HG03039 (cell line): ENCODE measurements around the gene GGT6.

Experiments used
- ATAC-seq: cut with Tn5 transposase; IDR thresholded peaks from one replicate; pipeline ENCODE4 v1.9.1; 2021; ENCODE audit warnings: mild to moderate bottlenecking, moderate library complexity; ENCODE audit not compliant: unreplicated experiment

Gene GGT6

DNA sequence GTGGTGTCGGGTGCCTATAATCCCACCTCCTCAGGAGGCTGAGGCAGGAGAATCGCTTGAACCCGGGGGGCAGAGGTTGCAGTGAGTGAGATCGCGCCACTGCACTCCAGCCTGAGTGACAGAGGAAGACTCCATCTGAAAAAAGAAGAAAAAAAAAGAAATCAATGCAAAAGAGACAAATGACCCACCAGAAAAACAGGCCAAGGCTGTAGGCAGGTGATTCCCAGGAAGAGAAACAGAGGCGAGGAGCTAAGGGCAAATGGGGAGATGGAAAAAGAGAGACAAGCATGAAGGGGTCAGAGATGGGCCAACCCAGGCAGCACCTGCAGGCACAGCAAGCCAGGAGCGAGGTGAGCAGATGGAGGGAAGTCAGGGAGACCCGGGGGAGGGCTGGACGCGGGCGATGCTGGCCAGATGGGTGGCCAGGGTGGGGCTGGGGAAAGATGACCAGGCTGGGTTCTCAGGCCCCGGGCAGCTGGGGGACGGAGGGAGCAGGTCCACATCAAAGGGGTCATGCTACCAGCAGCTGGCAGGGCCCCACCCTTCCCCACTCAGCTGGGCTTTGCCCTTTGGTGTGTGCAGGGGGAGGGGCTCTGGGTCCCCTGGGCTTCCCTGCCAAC lies 30.7 kb downstream of the GGT6 start:
- no peak for ATAC-seq

DNA sequence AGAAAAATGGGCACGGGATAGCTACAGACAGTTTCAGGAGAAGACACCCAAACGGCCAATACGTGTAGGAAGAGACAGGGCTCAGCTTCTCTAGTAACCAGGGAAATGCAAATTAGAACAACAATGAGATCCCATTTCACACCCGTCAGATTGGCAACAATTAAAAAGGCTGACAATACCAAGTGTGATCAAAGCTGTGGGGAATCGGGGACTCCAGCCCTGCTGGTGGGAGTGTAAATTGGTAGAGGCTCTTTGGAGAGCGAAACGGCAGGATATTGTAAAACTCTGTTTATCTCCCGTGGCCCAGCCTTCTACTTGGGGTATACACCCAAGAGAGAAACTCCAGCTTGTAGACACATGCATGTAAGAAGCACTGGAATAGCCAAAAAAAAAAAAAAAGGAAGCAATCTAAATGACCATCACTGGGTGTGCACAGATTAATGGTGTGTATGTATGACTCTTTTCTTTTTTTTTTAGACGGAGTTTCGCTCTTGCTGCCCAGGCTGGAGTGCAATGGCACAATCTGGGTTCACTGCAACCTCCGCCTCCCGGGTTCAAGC lies 32.7 kb downstream of the GGT6 start:
- no peak for ATAC-seq

DNA sequence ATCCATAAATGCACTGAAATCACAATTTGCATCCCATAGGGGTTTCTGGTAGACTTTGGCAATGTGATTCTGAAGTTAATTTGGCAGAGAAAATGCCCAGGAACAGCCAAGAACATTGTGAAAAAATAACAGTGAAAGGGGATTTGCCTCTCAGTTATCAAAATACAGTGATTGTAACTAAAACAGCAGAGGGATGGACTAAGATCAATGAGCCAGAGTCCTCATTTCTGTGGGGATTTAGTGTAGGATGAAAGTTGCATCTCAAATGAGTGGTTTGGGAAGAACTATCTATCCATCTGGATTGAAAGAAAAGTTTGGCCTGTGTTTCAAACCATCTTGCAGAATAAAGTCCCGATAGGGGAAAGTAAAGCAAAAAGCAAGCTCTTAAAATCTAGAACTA lies 33.2 kb downstream of the GGT6 start:
- no peak for ATAC-seq

DNA sequence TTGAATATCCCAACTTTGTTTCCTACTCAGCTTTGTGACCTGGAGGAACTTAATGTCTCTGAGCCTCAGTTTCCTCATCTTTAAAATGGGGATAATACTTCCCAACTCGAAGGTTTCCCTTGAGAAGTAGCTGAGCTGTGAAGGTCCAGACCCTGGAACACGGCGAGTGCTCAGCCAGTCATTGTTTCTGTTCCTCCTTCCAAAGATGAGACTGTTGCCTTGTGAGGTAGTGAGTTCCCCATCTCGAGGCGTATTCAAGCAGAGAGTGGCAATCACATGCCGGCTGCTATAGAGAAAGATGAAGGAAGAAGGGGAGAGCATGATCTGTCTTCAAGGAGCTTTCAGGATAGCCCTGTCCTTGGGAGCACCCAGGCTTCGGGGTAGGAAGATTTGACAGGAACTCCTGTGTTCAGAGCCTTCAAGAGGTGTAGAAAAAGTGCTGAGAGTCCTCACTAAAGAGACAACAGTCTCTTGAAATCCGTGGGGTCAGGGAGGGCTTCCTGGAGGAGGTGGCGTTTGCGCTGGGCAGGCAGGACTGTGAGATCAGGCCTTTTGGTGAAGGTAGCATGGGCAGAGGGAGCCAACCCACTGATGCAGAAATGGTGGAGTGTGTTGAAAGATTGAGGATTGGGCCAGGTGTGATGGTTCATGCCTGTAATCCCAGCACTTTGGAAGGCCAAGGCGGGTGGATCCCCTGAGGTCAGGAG lies 34.5 kb downstream of the GGT6 start:
- no peak for ATAC-seq

DNA sequence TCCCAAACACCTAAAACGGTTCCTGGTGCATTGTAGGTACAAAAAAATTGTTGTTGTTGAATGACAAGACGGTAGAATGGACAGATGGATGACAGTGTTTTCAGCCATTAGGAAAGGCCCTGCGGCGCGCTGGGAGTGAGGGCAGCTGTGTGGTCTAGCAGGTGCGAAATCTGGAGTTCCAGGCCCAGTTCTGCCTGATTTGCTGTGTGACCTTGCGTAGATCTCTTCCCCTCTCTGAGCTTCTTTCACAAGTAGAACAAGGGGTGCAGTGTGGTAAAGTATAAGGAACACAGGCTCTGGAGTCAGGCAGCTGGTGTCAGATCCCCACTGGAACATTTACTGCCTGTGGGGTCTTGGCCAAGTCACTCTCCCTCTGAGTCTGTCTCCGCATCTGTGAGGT lies 36.4 kb downstream of the GGT6 start:
- ATAC-seq: no peak

DNA sequence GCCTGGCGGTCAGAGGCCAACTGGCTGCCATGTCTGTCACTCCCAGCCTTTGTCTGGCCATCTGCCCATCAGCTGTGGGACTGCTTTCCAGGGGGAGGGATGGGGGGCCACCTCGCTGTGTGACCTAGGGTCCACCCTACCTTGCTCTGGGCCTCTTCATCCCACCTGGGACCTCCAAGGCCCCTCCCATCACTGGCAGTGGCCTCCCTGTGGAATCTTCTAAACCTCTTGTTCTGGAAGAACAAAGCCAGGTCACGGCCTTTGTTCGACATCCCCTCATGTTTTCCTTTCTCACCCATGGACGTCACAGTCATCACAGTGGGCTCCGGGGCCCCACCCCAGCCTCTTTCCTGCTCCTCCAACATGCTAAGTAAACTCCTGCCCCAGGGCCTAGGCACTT lies 37.7 kb downstream of the GGT6 start:
- ATAC-seq: no peak

DNA sequence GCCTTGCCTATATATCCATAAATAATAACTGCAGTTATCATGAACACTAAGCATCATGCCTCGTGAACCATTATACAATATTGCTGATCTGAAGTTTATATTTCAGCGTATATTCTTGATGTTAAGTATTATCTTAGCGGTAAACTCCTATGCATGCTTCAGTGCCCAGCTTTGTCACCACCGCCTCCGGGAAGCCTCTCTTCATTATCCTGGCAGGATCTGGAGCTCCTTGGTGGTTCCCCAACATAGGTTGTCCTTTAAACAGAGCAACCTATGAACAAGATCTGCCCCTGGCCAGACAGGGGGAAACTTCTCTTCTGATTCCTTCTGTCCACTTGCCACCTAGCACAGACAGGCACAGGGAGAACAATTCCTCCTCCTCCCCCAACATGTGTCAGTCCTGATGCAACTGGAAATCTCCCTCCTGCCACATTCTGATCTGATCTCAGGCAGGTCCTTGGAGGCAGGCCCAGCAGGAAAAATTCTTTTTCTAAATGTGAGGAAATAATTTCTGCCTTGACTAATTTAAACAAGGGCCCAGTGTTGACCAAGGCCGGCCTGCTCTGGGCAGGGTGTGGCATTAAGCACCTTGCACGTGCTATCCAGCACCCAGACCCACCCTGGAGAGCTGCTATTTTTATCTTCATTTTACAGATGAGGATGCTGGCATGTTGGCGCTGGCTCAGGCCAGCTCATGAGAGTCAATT lies 39.3 kb downstream of the GGT6 start:
- no peak for ATAC-seq

DNA sequence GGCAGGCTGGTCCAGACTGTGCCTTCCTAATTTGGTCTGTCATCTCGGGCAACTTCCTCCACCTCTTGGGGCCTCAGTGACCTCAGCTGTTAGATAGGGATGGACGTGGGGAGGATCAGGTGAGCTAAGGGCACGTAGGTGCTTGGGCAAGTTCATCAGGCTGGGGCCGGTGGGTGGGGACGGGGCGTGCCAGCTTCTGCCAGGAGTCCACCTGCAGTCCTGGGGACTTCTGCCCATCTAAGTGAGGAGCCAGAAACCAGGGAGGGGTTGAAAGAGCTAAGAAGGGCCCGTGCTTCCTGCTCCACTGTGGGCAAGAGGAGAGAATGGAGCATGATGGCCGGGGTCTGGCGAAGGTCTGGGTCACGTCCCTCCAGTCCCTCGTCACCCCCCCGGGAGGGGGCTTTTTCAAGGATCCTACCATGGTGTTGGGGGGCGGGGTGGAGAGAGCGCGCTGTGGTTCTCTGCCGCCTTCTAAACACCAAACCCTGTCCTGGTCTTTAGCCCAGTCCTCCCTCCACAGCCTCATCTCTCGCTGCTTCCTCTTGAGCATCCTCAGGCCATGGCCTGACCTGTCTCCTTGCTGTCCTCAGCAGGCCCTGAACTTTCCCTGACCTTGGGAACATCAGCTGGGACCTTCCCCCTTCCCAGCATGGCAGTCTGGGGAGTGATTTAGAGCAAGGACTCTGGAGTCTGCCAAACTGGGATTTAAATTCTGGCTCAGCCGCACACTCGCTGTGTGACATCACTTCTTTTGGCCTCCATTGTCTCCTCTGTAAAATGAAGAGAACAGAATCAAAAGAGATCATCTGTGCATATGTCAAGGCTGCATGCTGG lies 40.1 kb downstream of the GGT6 start:
- no peak for ATAC-seq

DNA sequence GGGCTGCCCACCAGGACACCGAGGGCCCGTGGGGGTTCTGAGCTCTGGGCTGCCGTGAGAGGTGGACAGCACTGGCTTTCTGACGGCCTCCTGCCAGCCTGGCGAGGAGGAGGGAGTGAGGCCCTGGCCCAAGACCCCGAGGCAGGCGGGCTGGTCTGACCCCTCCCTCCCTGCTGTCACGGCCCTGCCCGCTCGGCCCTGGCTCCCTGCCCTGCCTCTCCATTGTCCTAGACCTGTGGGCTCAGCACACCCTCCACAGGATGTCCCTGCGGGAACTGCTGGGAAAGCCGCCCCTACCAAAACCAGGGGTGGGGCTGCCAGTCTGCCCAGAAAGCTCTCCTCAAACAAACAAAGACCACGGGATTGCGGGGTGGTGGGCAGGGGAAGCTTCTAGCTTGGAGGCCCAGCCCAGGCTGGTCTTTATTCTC lies 41.0 kb downstream of the GGT6 start:
- ATAC-seq: no peak

DNA sequence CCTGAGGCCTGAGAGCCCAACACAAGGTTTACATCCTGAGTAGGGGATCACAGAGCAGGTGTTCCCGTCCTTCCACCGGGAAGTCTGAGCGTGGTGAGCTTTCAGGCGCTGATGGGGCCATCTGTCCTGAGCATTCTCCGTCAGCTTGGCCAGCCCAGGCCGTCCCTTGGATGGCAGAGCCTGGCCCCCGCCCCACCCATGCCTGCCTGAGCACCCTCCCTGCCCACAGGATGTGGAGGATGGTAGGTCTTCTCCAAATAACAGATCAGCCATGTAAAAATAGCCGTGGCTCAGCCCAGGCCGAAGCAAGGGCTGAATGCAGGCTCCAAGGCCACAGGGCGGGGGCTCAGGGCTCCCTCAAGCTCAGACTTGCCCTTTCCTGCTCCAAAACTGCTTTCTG lies 41.5 kb downstream of the GGT6 start:
- ATAC-seq: no peak

DNA sequence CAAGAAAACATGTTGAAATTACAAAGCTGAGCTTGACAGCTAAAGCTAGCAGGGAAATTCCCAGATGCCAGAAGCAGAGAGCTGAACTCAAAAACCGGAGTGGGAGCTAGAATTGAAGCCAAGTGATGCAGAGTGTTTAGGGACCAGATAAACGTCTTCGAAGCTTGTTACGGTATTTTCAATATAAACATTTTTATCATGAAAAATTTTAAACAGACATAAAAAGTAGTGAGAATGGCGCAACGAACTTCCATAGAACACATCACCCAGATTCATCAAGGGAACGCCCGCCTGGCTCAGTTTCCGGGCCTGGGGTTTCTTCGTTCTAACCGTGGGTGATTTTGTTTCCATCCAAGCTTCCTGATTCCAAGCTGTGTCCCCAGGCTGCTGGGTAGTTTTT lies 43.6 kb downstream of the GGT6 start:
- no peak for ATAC-seq

DNA sequence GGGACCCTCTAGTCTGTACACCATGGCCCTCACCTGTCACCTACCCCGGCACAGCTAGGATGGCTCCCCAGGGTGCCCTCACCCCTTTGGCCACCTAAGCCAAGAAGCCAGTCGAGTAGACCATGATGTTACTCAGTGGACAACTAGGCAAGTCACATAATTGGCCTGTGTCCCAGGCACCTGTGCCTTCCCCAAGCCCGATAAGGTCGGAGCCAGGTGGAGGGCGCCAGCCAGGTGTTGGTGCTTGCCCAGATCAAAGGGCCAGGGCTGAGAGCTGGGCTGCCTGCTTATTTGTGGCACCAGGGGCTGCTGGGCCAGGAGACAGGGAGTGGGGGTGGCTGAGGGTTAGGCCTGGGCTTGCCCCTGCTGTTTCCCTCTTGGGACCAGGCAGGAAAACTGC lies 44.9 kb downstream of the GGT6 start:
- ATAC-seq: no peak

DNA sequence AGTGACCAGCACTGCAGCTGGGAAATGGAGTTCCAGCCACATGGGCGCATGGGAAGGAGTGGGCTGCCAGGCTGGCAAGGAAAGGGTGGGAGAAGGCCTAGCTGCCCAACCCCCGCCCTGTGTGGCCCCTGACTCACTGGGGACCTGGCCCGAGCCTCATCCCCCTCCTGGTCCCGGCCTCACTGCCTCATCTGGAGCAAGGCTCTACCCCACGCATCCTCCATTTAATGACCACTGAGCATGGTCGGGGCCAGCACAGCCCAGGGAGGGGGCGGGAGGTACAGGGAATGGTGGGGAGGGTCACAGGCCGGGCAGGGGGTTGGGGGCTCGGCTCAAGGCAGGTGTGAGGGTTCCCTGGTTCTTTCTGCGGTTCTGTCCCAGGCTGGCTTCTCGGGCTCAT lies 45.6 kb downstream of the GGT6 start:
- no peak for ATAC-seq

DNA sequence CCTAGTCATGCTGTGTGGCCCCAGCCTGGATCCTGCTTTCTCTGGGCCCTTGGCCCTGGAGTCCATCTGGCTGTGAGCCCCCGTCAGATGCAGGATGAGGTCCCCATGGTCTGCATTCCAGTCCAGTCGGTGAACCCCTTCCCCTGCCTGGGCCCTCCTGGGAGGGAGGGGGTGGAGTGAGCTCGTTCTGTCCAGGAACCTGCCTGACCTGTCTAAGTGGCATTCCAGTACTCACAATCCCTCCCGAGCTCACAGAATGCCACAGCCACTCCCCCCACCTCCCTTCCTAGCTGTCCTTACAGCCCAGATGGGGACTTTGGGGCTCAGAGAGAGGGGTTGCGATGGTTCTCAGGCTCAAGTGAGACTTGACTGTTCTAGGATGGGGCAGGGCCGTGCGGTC lies 46.2 kb downstream of the GGT6 start:
- no peak for ATAC-seq

DNA sequence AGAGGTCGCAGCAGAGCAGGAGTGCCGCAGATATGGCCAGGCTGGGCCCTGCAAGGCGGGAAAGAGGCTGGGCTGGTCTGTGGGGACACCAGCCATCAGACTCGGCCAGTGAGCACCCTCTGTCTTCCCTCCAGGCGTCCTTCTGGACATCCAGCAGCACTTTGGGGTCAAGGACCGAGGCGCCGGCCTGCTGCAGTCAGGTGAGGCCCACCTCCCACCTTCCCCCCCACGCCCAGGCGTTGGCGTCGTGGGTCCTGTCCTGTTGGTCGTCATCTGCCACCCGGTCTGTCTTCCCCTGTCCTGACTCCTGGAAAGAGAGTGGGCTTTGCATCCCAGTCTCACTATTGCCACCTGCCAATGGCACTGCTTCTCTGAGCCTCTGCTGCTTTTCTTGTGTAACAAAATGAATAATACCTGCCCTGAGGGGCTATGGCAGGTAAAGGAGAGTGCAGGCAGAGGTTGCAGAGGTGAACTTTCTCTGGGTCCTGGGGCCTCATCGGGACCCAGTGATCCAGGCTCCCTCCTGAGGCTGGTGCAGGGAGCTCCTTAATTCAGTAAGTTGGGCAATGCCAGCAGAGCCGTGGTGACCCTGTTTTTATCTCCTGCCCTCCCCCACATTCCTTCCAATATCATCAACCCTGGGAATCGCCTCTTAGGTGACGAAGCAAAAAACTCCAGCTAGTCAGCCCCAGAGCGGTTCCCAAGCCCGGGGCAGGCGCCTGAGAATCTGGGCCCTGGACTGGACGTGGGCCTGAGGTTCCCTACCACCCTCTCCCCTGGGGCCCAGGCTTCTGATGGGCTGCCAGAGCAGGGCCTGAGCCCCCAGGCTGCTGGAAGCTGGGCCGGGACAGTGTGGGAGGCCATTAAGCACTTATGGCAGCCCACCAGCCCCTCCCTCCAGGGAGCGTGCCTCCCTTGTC lies 47.0 kb downstream of the GGT6 start:
- no peak for ATAC-seq

DNA sequence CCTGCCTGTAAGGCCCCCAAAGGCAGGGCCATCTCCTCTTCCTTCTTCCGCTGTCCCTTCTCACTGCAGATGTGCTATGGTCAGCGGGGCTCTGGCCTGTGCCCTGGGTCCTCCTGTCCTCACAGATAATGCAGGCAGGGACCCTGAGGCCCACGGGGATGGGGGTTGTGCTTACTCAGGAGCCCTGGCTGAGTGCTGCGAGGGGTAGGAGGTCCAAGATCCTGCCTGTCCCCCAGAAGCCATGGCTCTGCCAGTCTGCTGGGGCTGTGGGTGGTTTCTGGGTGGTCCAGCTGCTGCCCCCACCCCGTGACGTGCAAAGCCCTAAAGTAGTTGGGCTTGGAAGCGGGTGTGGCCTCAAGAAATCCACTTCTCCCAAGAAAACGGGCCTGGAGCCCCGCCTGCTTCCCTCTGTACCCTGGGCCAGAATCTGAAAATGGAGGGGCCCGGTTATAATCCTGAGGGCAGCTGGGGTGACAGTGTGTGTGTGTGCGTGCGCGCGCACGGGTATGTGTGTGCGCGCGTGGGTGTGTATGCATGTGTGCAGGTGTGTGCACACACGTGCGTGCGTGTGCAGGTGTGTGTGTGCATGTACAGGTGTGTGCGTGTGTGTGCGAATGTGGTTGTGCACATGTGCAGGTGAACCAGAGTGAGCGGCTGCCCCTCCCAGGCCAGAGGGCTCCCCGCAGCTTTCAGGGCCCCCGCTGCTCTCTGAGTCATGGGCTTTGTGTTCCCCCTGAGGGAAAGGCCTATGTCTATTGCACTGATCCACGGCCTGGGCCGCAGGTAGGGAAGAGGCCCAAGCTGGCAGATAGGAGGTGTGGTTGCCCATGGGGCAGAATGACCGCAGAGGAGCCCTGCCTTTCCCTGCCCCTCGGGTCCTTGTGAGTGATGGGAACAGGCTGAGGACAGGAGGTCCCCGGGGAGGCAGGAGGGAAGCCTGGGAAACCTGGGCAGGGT lies 47.9 kb downstream of the GGT6 start:
- ATAC-seq: no peak

DNA sequence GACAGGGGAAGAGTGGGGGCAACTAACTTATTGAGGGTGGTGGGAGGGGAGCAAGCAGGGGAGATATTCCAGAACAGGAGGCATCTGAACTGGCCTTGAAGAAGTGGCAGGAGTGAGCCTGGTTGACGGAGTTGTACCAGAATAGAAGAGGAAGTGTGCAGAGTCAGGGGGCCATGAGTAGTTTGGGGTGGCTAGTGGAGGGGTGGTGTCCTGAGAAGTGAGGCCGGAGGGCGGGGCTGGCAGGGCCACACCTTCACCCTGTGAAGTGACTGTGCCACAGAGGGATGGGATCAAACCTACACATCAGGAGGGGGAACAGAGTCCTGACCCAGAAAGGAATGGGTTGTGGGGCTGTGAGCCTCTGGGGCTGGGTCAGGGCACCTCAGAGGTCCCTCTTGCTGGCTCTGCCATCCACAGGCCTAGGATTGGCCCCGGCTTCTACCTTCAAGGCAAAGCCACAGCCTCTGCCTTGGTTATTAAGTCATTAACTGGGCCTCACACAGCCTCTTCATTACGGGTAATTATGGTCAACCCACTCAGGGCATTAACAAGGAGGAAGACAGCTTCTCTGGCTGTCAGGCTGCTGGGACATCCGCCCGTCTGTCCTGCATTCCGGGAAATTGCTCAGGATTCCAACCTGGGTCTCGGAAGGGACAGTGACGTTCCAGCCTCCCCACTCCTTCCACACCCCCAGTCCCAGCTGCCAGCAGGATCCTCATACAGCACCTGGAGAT lies 49.0 kb downstream of the GGT6 start:
- no peak for ATAC-seq

DNA sequence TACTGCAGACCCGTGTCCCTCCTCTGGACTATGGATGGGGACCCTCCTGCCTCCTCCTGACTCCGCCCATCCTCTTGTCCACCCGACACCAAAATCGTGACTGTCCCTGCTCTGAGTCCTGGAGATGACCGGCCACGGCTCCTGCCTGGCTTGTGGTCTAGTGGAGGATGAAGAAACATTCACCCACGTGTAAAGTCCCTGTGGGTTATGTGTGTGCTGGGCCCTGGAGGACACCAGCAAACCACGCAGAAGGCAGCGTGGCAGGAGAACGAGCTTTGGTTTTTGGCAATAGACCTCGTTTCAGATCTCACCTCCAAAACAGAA lies 49.8 kb downstream of the GGT6 start:
- no peak for ATAC-seq
